Activated B cell treated with CpG ODN at 0.5 μM for 24 hours (primary cell): ENCODE measurements around the gene SUFU. TPM values are rescaled to one million over a fixed set of nuclear protein-coding genes. Genes with fewer than 3 reads are reported as not detected.

ENCODE experiments used
- ATAC-seq: fragments of 200-7000 bp; cut with Tn5 transposase; one replicate; pipeline ENCODE4 v1.10.0; 2021; ENCODE audit warnings: low read depth, mild to moderate bottlenecking, moderate library complexity
- CTCF ChIA-PET: fragments of 350-600 bp; sonication (Branson Sonifier 250); formaldehyde crosslinking; loops from one replicate; lab custom pipeline; 2021; ENCODE audit warnings: antibody characterized with exemption; lab: Charles Lee
- POLR2A ChIA-PET: fragments of 350-600 bp; sonication (Branson Sonifier 250); formaldehyde crosslinking; loops from one replicate; lab custom pipeline; 2021; ENCODE audit warnings: antibody characterized with exemption; lab: Charles Lee
- DNase-seq: peaks from one replicate; pipeline ENCODE4 v3.0.0; 2022
- H3K27ac Mint-ChIP-seq: one replicate; pipeline ENCODE4 v1.8.0; 2020; ENCODE audit warnings: mixed read lengths
- H3K27me3 Mint-ChIP-seq: one replicate; pipeline ENCODE4 v1.8.0; 2021; ENCODE audit warnings: mixed read lengths
- H3K36me3 Mint-ChIP-seq: one replicate; pipeline ENCODE4 v1.8.0; 2021; ENCODE audit warnings: low read depth, mixed read lengths
- H3K4me1 Mint-ChIP-seq: one replicate; pipeline ENCODE4 v1.8.0; 2021; ENCODE audit warnings: mixed read lengths
- H3K4me3 Mint-ChIP-seq: one replicate; pipeline ENCODE4 v1.8.0; 2020; ENCODE audit warnings: mild to moderate bottlenecking, mixed read lengths
- H3K9me3 Mint-ChIP-seq: one replicate; pipeline ENCODE4 v1.8.0; 2020; ENCODE audit warnings: mixed read lengths
- intact Hi-C: fragments of 100-400 bp; cut with micrococcal nuclease; formaldehyde crosslinking; loops from one replicate; pipeline ENCODE4 v1.15.1; 2024
- total RNA-seq: library from RNA; stranded (reverse); gene quantifications from 2 replicates; pipeline ENCODE4 v1.2.3, GENCODE V29; 2022
- TF ChIP-seq, protein P1 (sequence below): fragments of 200-600 bp; IDR thresholded peaks from one replicate; pipeline ENCODE4 v1.8.0; 2022; ENCODE audit warnings: antibody characterized with exemption, mild to moderate bottlenecking

The SUFU gene
- total RNA-seq, 1 donor from 2014 or later = 7.4 TPM

DNA sequence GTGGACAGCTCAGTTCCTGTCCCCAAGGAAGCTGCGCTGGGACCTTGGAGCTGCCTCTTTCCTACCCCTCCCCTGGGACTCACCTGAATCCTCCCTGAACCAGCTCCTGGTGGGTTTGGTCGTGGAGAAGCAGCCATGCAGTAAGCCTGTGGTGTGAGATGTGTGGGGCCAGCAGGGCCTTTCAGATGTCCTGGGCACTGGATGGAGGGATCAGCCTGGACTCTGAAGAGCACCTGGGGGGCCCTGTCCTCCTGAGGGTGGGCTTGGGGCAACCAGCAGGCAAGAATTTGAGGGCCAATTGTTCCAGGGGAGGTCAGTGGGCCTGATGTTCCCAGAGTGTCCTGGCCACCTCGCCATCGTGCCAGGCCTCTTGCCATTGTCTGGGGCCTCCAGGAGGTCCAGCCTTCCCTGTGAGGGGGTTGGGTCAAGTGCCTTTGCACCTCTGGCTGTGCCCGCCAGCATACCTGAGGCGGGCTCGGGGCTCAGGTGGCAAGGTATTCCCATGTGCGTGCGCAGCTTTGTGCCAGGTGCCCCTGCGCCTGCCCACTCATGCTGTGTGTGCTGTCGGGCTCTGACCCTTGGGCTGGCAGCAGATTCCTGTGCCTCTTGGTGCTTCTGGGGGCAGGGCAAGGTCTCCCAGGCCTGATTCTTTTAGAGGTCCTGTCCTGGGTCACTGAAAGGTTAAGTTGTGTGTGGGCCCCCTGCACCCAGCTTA, 147.8 kb downstream of the SUFU start:
- H3K27ac Mint-ChIP-seq = peak overlapping the region; percentile 98
- peak overlapping the region; percentile 78 for H3K4me3 Mint-ChIP-seq
- H3K27me3 Mint-ChIP-seq = no peaks in the 10 kb centered on the region
- ChIA-PET CTCF (interaction anchor here (0.9 kb wide), 1 partner anchor 27 kb away, joined by 3 read pairs; no protein-coding TSS in a partner anchor), POLR2A (interaction anchor here (0.6 to 4.7 kb wide), 7 partner anchors 8 to 822 kb away, joined by 3 to 30 read pairs (median 7); partner anchors contain the start of genes ARL3, SFXN2 and TRIM8)
- H3K9me3 Mint-ChIP-seq = no peaks in the 10 kb centered on the region
- intact Hi-C loops = loop anchor here (1.0 kb wide), 1 partner anchor 7 kb away; the partner anchor contains the start of gene TRIM8
- TF ChIP-seq, protein P1, sequence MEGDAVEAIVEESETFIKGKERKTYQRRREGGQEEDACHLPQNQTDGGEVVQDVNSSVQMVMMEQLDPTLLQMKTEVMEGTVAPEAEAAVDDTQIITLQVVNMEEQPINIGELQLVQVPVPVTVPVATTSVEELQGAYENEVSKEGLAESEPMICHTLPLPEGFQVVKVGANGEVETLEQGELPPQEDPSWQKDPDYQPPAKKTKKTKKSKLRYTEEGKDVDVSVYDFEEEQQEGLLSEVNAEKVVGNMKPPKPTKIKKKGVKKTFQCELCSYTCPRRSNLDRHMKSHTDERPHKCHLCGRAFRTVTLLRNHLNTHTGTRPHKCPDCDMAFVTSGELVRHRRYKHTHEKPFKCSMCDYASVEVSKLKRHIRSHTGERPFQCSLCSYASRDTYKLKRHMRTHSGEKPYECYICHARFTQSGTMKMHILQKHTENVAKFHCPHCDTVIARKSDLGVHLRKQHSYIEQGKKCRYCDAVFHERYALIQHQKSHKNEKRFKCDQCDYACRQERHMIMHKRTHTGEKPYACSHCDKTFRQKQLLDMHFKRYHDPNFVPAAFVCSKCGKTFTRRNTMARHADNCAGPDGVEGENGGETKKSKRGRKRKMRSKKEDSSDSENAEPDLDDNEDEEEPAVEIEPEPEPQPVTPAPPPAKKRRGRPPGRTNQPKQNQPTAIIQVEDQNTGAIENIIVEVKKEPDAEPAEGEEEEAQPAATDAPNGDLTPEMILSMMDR = no peak
- H3K36me3 Mint-ChIP-seq = peaks cover 31% of the 10 kb centered on the region
- DNase-seq (no peak), ATAC-seq (no peak)
- peaks cover 75% of the 10 kb centered on the region for H3K4me1 Mint-ChIP-seq

DNA sequence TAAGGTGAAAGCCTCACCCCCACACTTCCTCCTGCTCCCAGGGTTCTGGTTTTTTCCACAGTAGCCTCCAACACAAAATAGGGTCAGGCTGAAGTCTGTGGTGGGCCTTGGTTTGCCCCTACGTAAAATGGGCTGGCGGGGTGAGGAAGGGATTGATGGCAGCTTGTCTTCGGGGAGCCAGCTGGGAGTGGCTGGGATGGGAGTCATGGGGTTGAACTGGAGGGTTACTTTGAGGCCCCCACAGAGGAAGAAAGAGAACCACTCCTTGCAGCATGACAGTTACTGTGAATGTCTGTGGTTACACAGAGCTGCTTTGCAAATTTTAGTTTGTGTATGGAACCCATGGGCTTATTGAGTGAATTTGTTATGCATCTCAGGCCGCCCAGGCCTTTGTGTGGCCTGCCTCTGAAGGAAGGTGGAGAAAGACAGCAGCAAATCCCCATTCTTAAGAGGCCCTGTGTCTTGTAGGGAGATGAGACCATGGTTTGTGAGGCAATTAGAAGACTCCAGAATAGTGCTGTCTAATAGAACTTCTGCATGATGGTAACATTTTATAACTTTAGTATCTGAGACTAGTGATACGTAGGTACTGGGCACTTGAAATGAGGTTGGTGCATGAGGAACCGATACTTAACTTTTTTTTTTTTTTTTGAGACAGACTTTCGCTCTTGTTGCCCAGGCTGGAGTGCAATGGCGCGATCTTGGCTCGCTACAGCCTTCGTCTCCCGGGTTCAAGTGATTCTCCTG, 148.6 kb downstream of the SUFU start:
- ChIA-PET POLR2A (interaction anchor here (0.7 to 4.7 kb wide), 7 partner anchors 8 to 62 kb away, joined by 3 to 30 read pairs (median 7); partner anchors contain the start of genes ARL3, SFXN2 and TRIM8), CTCF (interaction anchor here (1.2 kb wide), 1 partner anchor 141 kb away, joined by 4 read pairs; no protein-coding TSS in a partner anchor)
- H3K9me3 Mint-ChIP-seq = no peaks in the 10 kb centered on the region
- H3K27me3 Mint-ChIP-seq = no peaks in the 10 kb centered on the region
- peak; percentile 57 for ATAC-seq
- TF ChIP-seq, protein P1 = no peak
- H3K4me1 Mint-ChIP-seq = peaks cover 68% of the 10 kb centered on the region
- H3K27ac Mint-ChIP-seq = peak overlapping the region; percentile 98
- H3K36me3 Mint-ChIP-seq = peaks cover 38% of the 10 kb centered on the region
- H3K4me3 Mint-ChIP-seq = peak overlapping the region; percentile 78
- intact Hi-C loops = loop anchor here (1.0 kb wide), 1 partner anchor 8 kb away; the partner anchor contains the start of gene TRIM8
- DNase-seq = no peak

DNA sequence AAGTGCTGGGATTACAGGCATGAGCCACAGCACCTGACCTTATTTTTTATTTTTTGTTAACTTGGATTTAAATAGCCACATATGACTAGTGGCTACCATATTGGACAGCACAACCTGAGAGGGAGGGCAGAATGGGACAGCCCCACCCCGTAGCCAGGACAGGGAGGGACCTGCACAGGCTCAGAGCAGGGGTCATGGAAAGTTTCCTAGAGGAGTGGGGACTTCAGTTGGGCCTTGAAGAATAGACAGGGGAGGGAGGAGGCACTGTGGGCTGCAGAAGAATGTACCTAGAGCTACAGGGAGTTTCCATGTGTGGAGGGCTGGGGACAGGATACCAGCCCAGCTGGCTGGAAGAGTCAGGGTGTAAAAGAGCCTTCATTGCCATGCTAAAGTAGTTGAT, 149.3 kb downstream of the SUFU start:
- POLR2A ChIA-PET = interaction anchor here (0.7 to 4.7 kb wide), 5 partner anchors 9 to 61 kb away, joined by 4 to 30 read pairs (median 22); partner anchors contain the start of genes ARL3, SFXN2 and TRIM8
- ATAC-seq (no peak), DNase-seq (no peak)
- peak overlapping the region; percentile 78 for H3K4me3 Mint-ChIP-seq
- intact Hi-C loops = no loop called here
- no peaks in the 10 kb centered on the region for H3K27me3 Mint-ChIP-seq
- peaks cover 61% of the 10 kb centered on the region for H3K4me1 Mint-ChIP-seq
- no peaks in the 10 kb centered on the region for H3K9me3 Mint-ChIP-seq
- CTCF ChIA-PET = interaction anchor here (1.2 kb wide), 1 partner anchor 142 kb away, joined by 4 read pairs; no protein-coding TSS in a partner anchor
- peak overlapping the region; percentile 98 for H3K27ac Mint-ChIP-seq
- H3K36me3 Mint-ChIP-seq = peaks cover 44% of the 10 kb centered on the region
- TF ChIP-seq, protein P1 = no peak

DNA sequence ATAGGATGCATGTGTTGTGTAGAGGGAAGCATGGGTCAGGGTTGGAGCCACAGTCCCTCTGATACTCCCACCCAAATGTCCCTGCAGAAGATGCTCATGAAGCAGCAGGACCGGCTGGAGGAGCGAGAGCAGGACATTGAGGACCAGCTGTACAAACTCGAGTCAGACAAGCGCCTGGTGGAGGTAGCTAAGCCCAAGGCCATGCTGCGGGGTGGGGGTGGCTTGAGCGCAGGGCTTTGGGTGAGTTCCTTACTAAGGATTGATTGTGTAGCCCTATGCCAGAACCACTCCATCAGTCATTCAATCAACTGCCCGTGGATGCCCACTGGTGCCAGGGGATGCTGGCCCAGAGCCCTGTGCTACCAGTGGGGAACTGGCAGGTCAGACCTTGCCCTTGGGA, 150.8 kb downstream of the SUFU start:
- Mint-ChIP-seq H3K4me3 (no peak overlapping the region), H3K27ac (no peak overlapping the region), H3K36me3 (peaks cover 51% of the 10 kb centered on the region), H3K9me3 (no peaks in the 10 kb centered on the region), H3K4me1 (peaks cover 46% of the 10 kb centered on the region), H3K27me3 (no peaks in the 10 kb centered on the region)
- ChIA-PET POLR2A (interaction anchor here (2.0 to 4.3 kb wide), 3 partner anchors 8 to 21 kb away, joined by 7 to 30 read pairs (median 13); partner anchors contain the start of gene TRIM8), CTCF (interaction anchor here (1.4 kb wide), 1 partner anchor 24 kb away, joined by 3 read pairs; no protein-coding TSS in a partner anchor)
- intact Hi-C loops = no loop called here
- no peak for DNase-seq
- TF ChIP-seq, protein P1 = no peak
- ATAC-seq = no peak
